Measurements from ENCODE around the gene MUC6. TPM values are rescaled to one million over a fixed set of nuclear protein-coding genes. Genes with fewer than 3 reads are reported as not detected.

MUC6 gene
- total and polyA plus RNA-seq, 4 donors, result 1.3 to 2.2 TPM; not detected in 2

- 77% methylated on average over 10 of the region's 18 CpGs for WGBS (ENCODE audit: insufficient coverage)
- H3K9me3 ChIP-seq (ENCODE audit: control insufficient read depth, insufficient read depth, low read length), result peaks cover 3% of the 10 kb centered on the region
- no peak overlapping the region for H3K27ac ChIP-seq (ENCODE audit: low read depth, low read length)
- no peak overlapping the region for H3K4me3 ChIP-seq (ENCODE audit: low read depth, low read length)
- H3K36me3 ChIP-seq (ENCODE audit: control insufficient read depth, insufficient read depth, low read length), result no peaks in the 10 kb centered on the region
- DNase-seq (ENCODE audit: low read depth in 4 of 6, low spot score in 6 of 6), result no peak
- no peaks in the 10 kb centered on the region for H3K27me3 ChIP-seq (ENCODE audit: control insufficient read depth, insufficient read depth, low read length)
- no peaks in the 10 kb centered on the region for H3K4me1 ChIP-seq (ENCODE audit: control insufficient read depth, insufficient read depth, low read length)
Observed at GRCh38 chr11:1060852-1061616, 24.5 kb upstream of the MUC6 start.

- DNase-seq (ENCODE audit: low read depth in 4 of 6, low spot score in 6 of 6), result no peak
- Histone ChIP-seq H3K4me3 (ENCODE audit: low read depth, low read length) (no peak overlapping the region), H3K4me1 (ENCODE audit: control insufficient read depth, insufficient read depth, low read length) (no peaks in the 10 kb centered on the region), H3K9me3 (ENCODE audit: control insufficient read depth, insufficient read depth, low read length) (peaks cover 3% of the 10 kb centered on the region), H3K27me3 (ENCODE audit: control insufficient read depth, insufficient read depth, low read length) (no peaks in the 10 kb centered on the region), H3K27ac (ENCODE audit: low read depth, low read length) (no peak overlapping the region), H3K36me3 (ENCODE audit: control insufficient read depth, insufficient read depth, low read length) (no peaks in the 10 kb centered on the region)
- WGBS (ENCODE audit: insufficient coverage), result 81% methylated on average over 16 of the region's 16 CpGs
Observed at GRCh38 chr11:1060410-1060809, 23.9 kb upstream of the MUC6 start.

GRCh38 chr11:1059759-1060158, 23.2 kb upstream of the MUC6 start:
- WGBS (ENCODE audit: insufficient coverage), result 53% methylated on average over 14 of the region's 15 CpGs
- H3K27me3 ChIP-seq (ENCODE audit: control insufficient read depth, insufficient read depth, low read length), result no peaks in the 10 kb centered on the region
- H3K4me3 ChIP-seq (ENCODE audit: low read depth, low read length), result no peak overlapping the region
- H3K9me3 ChIP-seq (ENCODE audit: control insufficient read depth, insufficient read depth, low read length), result peaks cover 3% of the 10 kb centered on the region
- no peak for DNase-seq (ENCODE audit: low read depth in 4 of 6, low spot score in 6 of 6)
- H3K36me3 ChIP-seq (ENCODE audit: control insufficient read depth, insufficient read depth, low read length), result no peaks in the 10 kb centered on the region
- H3K27ac ChIP-seq (ENCODE audit: low read depth, low read length), result no peak overlapping the region
- H3K4me1 ChIP-seq (ENCODE audit: control insufficient read depth, insufficient read depth, low read length), result peaks cover under 1% of the 10 kb centered on the region

- no peaks in the 10 kb centered on the region for H3K27me3 ChIP-seq (ENCODE audit: control insufficient read depth, insufficient read depth, low read length)
- no peaks in the 10 kb centered on the region for H3K36me3 ChIP-seq (ENCODE audit: control insufficient read depth, insufficient read depth, low read length)
- peaks cover 3% of the 10 kb centered on the region for H3K9me3 ChIP-seq (ENCODE audit: control insufficient read depth, insufficient read depth, low read length)
- H3K4me1 ChIP-seq (ENCODE audit: control insufficient read depth, insufficient read depth, low read length), result peaks cover 17% of the 10 kb centered on the region
- DNase-seq (ENCODE audit: low read depth in 4 of 6, low spot score in 6 of 6), result no peak
- no peak overlapping the region for H3K4me3 ChIP-seq (ENCODE audit: low read depth, low read length)
- 96% methylated on average over 12 of the region's 16 CpGs for WGBS (ENCODE audit: insufficient coverage)
- H3K27ac ChIP-seq (ENCODE audit: low read depth, low read length), result no peak overlapping the region
Observed at GRCh38 chr11:1057806-1058205, 21.3 kb upstream of the MUC6 start.

GRCh38 chr11:1055990-1056771, 19.7 kb upstream of the MUC6 start:
- no peak overlapping the region for H3K27ac ChIP-seq (ENCODE audit: low read depth, low read length)
- no peak overlapping the region for H3K4me3 ChIP-seq (ENCODE audit: low read depth, low read length)
- 79% methylated on average over 45 of the region's 46 CpGs for WGBS (ENCODE audit: insufficient coverage)
- H3K9me3 ChIP-seq (ENCODE audit: control insufficient read depth, insufficient read depth, low read length), result no peaks in the 10 kb centered on the region
- no peak for DNase-seq (ENCODE audit: low read depth in 4 of 6, low spot score in 6 of 6)
- H3K36me3 ChIP-seq (ENCODE audit: control insufficient read depth, insufficient read depth, low read length), result no peaks in the 10 kb centered on the region
- H3K27me3 ChIP-seq (ENCODE audit: control insufficient read depth, insufficient read depth, low read length), result no peaks in the 10 kb centered on the region
- peaks cover 20% of the 10 kb centered on the region for H3K4me1 ChIP-seq (ENCODE audit: control insufficient read depth, insufficient read depth, low read length)

GRCh38 chr11:1055109-1055703, 18.7 kb upstream of the MUC6 start:
- peaks cover 25% of the 10 kb centered on the region for H3K4me1 ChIP-seq (ENCODE audit: control insufficient read depth, insufficient read depth, low read length)
- no peak overlapping the region for H3K27ac ChIP-seq (ENCODE audit: low read depth, low read length)
- WGBS (ENCODE audit: insufficient coverage), result 89% methylated on average over 13 of the region's 17 CpGs
- no peaks in the 10 kb centered on the region for H3K9me3 ChIP-seq (ENCODE audit: control insufficient read depth, insufficient read depth, low read length)
- no peaks in the 10 kb centered on the region for H3K27me3 ChIP-seq (ENCODE audit: control insufficient read depth, insufficient read depth, low read length)
- no peaks in the 10 kb centered on the region for H3K36me3 ChIP-seq (ENCODE audit: control insufficient read depth, insufficient read depth, low read length)
- DNase-seq (ENCODE audit: low read depth in 4 of 6, low spot score in 6 of 6), result no peak
- H3K4me3 ChIP-seq (ENCODE audit: low read depth, low read length), result no peak overlapping the region

GRCh38 chr11:1054143-1055108, 17.9 kb upstream of the MUC6 start:
- Histone ChIP-seq H3K4me3 (ENCODE audit: low read depth, low read length) (no peak overlapping the region), H3K36me3 (ENCODE audit: control insufficient read depth, insufficient read depth, low read length) (no peaks in the 10 kb centered on the region), H3K27me3 (ENCODE audit: control insufficient read depth, insufficient read depth, low read length) (no peaks in the 10 kb centered on the region), H3K4me1 (ENCODE audit: control insufficient read depth, insufficient read depth, low read length) (peaks cover 25% of the 10 kb centered on the region), H3K27ac (ENCODE audit: low read depth, low read length) (no peak overlapping the region), H3K9me3 (ENCODE audit: control insufficient read depth, insufficient read depth, low read length) (no peaks in the 10 kb centered on the region)
- peak in 1 of 6 donors; percentile 8 for DNase-seq (ENCODE audit: low read depth in 4 of 6, low spot score in 6 of 6)
- WGBS (ENCODE audit: insufficient coverage), result 42% methylated on average over 22 of the region's 25 CpGs

GRCh38 chr11:1053121-1053901, 16.8 kb upstream of the MUC6 start:
- Histone ChIP-seq H3K36me3 (ENCODE audit: control insufficient read depth, insufficient read depth, low read length) (no peaks in the 10 kb centered on the region), H3K27ac (ENCODE audit: low read depth, low read length) (no peak overlapping the region), H3K27me3 (ENCODE audit: control insufficient read depth, insufficient read depth, low read length) (no peaks in the 10 kb centered on the region), H3K4me1 (ENCODE audit: control insufficient read depth, insufficient read depth, low read length) (peaks cover 25% of the 10 kb centered on the region), H3K9me3 (ENCODE audit: control insufficient read depth, insufficient read depth, low read length) (no peaks in the 10 kb centered on the region), H3K4me3 (ENCODE audit: low read depth, low read length) (no peak overlapping the region)
- DNase-seq (ENCODE audit: low read depth in 4 of 6, low spot score in 6 of 6), result no peak
- WGBS (ENCODE audit: insufficient coverage), result 78% methylated on average over 18 of the region's 25 CpGs
